ENCODE data around the gene OR13F1. TPM values are rescaled to one million over a fixed set of nuclear protein-coding genes. Genes with fewer than 3 reads are reported as not detected.

OR13F1 gene
- total RNA-seq, result not detected in 2 replicates

DNA sequence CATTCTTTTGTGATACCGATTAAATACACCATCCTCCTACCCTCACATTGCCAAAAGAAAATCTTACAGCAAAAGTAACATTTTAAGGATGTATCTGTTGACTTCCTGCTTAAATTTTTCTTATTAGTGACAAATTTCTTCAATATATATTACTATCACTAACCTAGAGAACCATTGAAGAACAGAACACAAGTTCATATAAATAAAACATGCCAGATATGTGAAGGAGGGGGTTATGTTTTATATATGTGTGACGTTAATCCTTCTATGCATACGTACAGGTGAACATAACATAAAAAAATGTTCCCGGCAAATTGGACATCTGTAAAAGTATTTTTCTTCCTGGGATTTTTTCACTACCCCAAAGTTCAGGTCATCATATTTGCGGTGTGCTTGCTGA lies at the start of gene OR13F1:
Gene OR13F1, plus strand, starts transcription at position 301 of the 400 bp plus-strand sequence. Its CDS starts 0 bp downstream, at position 301.

DNA sequence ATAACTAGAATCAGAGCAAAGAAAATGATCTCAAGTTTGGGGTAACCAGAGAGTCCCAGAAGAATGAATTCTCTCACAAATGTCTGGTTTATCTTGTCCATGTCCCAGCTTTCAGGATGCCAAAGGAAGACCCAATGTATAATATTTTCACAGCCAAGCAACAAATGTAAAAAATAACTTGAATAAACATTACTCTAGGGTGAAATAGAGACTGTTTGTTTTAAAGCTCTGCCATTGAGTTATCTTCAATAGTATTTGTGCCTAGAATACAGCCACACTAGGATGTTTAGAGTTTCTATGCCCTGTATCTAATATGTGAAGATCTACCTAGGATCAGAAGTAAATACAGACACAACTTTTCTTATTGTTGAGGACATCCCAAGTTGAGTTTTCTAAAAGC lies 23.0 kb downstream of the OR13F1 start, which contains the start of gene OR13C4:
Gene OR13C4, minus strand, starts transcription at position 101 of the 400 bp plus-strand sequence. Its CDS starts 0 bp downstream, at position 101.

GRCh38 chr9:104536756-104537155 lies 32.7 kb downstream of the OR13F1 start, which contains the start of gene OR13C3:
TSS of gene OR13C3 (minus strand) at chr9:104536856. CDS start at chr9:104536723, 133 bp downstream.

Other genes starting within 250 kb of the OR13F1 start
- not detected in 2 replicates for gene OR13C4, start 22.9 kb downstream of the OR13F1 start, total RNA-seq
- gene OR13C3, start 32.6 kb downstream of the OR13F1 start, total RNA-seq, result not detected in 2 replicates
- not detected in 2 replicates for gene OR13C8, start 64.9 kb downstream of the OR13F1 start, total RNA-seq
- gene OR13C5, start 95.2 kb downstream of the OR13F1 start, total RNA-seq, result not detected in 2 replicates
- gene OR13C2, start 101.4 kb downstream of the OR13F1 start, total RNA-seq, result not detected in 2 replicates
- gene OR13C9, start 113.9 kb downstream of the OR13F1 start, total RNA-seq, result not detected in 2 replicates
- gene OR13D1, start 190.3 kb downstream of the OR13F1 start, total RNA-seq, result not detected in 2 replicates
- gene NIPSNAP3A, start 243.4 kb downstream of the OR13F1 start, total RNA-seq, result 11.0 and 13.2 TPM in 2 replicates